ENCODE measurements around the gene SLC25A48.

Gene SLC25A48

DNA sequence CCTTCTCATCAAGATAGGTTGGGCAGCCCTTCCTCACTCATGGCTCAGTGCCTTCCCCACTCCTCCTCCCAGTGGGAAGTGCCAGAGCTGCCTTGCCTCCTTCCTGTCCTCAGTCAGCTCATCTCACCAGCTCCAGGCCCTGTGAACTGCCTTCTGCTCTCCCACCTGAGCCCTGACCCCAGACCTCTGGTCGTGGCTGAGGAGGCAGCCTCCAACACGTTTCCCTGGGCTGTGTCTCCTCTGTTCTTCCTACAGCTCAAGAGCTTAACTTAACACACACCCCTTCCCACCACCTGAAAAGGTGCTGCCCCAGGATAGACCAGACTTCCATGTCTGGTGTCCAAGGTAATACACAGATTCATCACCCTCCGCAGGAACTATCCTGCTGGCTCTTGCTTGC is 40.0 kb downstream of the SLC25A48 start:
- Histone ChIP-seq H3K9me3 (no peaks in the 10 kb centered on the region), H3K27me3 (peaks cover 3% of the 10 kb centered on the region; the same call in 1 of the 2 replicates), H3K4me3 (ENCODE audit: low read depth, low read length) (no peak overlapping the region), H3K36me3 (no peaks in the 10 kb centered on the region), H3K4me1 (no peaks in the 10 kb centered on the region; the same call in 1 of the 2 replicates)
- TF ChIP-seq, protein P1, sequence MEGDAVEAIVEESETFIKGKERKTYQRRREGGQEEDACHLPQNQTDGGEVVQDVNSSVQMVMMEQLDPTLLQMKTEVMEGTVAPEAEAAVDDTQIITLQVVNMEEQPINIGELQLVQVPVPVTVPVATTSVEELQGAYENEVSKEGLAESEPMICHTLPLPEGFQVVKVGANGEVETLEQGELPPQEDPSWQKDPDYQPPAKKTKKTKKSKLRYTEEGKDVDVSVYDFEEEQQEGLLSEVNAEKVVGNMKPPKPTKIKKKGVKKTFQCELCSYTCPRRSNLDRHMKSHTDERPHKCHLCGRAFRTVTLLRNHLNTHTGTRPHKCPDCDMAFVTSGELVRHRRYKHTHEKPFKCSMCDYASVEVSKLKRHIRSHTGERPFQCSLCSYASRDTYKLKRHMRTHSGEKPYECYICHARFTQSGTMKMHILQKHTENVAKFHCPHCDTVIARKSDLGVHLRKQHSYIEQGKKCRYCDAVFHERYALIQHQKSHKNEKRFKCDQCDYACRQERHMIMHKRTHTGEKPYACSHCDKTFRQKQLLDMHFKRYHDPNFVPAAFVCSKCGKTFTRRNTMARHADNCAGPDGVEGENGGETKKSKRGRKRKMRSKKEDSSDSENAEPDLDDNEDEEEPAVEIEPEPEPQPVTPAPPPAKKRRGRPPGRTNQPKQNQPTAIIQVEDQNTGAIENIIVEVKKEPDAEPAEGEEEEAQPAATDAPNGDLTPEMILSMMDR (IDR thresholded peaks at IDR 0.05; ENCODE audit: low read depth, low read length), result no peak
- DNase-seq, result no peak

GRCh38 chr5:135875567-135875966 is 41.1 kb downstream of the SLC25A48 start:
- Histone ChIP-seq H3K4me1 (no peaks in the 10 kb centered on the region; the same call in 1 of the 2 replicates), H3K9me3 (no peaks in the 10 kb centered on the region), H3K27me3 (no peaks in the 10 kb centered on the region; the same call in 1 of the 2 replicates), H3K36me3 (no peaks in the 10 kb centered on the region), H3K4me3 (ENCODE audit: low read depth, low read length) (no peak overlapping the region)
- no peak for DNase-seq
- TF ChIP-seq, protein P1 (IDR thresholded peaks at IDR 0.05; ENCODE audit: low read depth, low read length), result no peak

DNA sequence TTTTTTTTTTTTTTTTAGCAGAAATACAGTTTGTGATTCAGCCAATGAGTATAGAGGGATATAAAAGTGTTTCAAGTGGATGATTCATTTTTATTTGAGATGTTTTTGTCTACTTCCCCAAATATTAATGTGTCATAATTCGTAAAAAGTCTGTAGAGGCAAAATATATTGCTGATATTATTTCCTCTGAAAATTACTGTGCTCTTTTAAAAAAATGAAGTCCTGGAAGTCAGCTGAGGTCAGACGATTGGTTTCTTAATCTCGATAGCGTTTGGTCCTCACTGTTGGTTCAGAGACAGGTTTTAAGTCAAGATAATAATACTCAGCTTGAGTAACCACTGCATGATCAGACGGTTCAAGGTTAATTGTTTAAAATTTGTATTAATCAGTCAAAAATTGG is 41.7 kb downstream of the SLC25A48 start:
- Histone ChIP-seq H3K4me3 (ENCODE audit: low read depth, low read length) (no peak overlapping the region), H3K4me1 (no peaks in the 10 kb centered on the region; the same call in 1 of the 2 replicates), H3K27me3 (no peaks in the 10 kb centered on the region; the same call in 1 of the 2 replicates), H3K9me3 (no peaks in the 10 kb centered on the region), H3K36me3 (no peaks in the 10 kb centered on the region)
- no peak for DNase-seq
- TF ChIP-seq, protein P1 (IDR thresholded peaks at IDR 0.05; ENCODE audit: low read depth, low read length), result no peak

- H3K4me3 ChIP-seq (ENCODE audit: low read depth, low read length), result no peak overlapping the region
- no peak for DNase-seq
- peaks cover 8% of the 10 kb centered on the region for H3K27me3 ChIP-seq
- TF ChIP-seq, protein P1 (IDR thresholded peaks at IDR 0.05; ENCODE audit: low read depth, low read length), result no peak
- H3K4me1 ChIP-seq, result no peaks in the 10 kb centered on the region; the same call in 1 of the 2 replicates
- H3K9me3 ChIP-seq, result no peaks in the 10 kb centered on the region
- H3K36me3 ChIP-seq, result no peaks in the 10 kb centered on the region
Observed at GRCh38 chr5:135877570-135878155, 43.2 kb downstream of the SLC25A48 start.

- TF ChIP-seq, protein P1 (IDR thresholded peaks at IDR 0.05; ENCODE audit: low read depth, low read length), result no peak
- H3K9me3 ChIP-seq, result no peaks in the 10 kb centered on the region
- H3K27me3 ChIP-seq, result peaks cover 13% of the 10 kb centered on the region
- no peak for DNase-seq
- no peaks in the 10 kb centered on the region; the same call in 1 of the 2 replicates for H3K4me1 ChIP-seq
- H3K36me3 ChIP-seq, result no peaks in the 10 kb centered on the region
- no peak overlapping the region for H3K4me3 ChIP-seq (ENCODE audit: low read depth, low read length)
Observed at GRCh38 chr5:135878156-135878620, 43.7 kb downstream of the SLC25A48 start.

GRCh38 chr5:135879591-135879990 is 45.1 kb downstream of the SLC25A48 start:
- Histone ChIP-seq H3K27me3 (peaks cover 13% of the 10 kb centered on the region), H3K4me1 (no peaks in the 10 kb centered on the region; the same call in 1 of the 2 replicates), H3K4me3 (ENCODE audit: low read depth, low read length) (no peak overlapping the region), H3K9me3 (no peaks in the 10 kb centered on the region), H3K36me3 (no peaks in the 10 kb centered on the region)
- DNase-seq, result no peak
- TF ChIP-seq, protein P1 (IDR thresholded peaks at IDR 0.05; ENCODE audit: low read depth, low read length), result no peak

All from BE2C (cell line).